K562 (cell line): ENCODE measurements around the gene ALG12. TPM values are rescaled to one million over a fixed set of nuclear protein-coding genes. Genes with fewer than 3 reads are reported as not detected.

Source experiments
- HDAC8 ChIP-seq: fragments of 450-650 bp; IDR thresholded peaks from 2 replicates; pipeline ENCODE4 v1.6.1; 2016; ENCODE audit warnings: mild to moderate bottlenecking, missing genetic modification characterization, moderate library complexity, missing compliant biosample characterization
- LEF1 ChIP-seq: fragments of 450-650 bp; IDR thresholded peaks from 2 replicates; pipeline ENCODE4 v1.6.1; 2016; ENCODE audit warnings: mild to moderate bottlenecking
- MBD2 ChIP-seq: sonication (generic); IDR thresholded peaks from 2 replicates; pipeline ENCODE4 v1.6.1; 2016; ENCODE audit warnings: low read depth, borderline replicate concordance
- MCM2 ChIP-seq: fragments of 450-650 bp; IDR thresholded peaks from 2 replicates; pipeline ENCODE4 v1.6.1; 2017; ENCODE audit warnings: low read depth, mild to moderate bottlenecking
- MED1 ChIP-seq: sonication (generic); formaldehyde crosslinking; IDR thresholded peaks from 2 replicates; pipeline ENCODE4 v1.8.1; 2023; ENCODE audit warnings: missing genetic modification reagents, borderline replicate concordance
- NCOA4 ChIP-seq: fragments of 450-650 bp; IDR thresholded peaks from 2 replicates; pipeline ENCODE4 v1.6.1; 2018; ENCODE audit warnings: mild to moderate bottlenecking; ENCODE audit not compliant: partially characterized antibody
- NCOA6 ChIP-seq: fragments of 450-650 bp; IDR thresholded peaks from 2 replicates; pipeline ENCODE4 v1.6.1; 2017; ENCODE audit warnings: mild to moderate bottlenecking
- NR1H2 ChIP-seq: sonication (generic); formaldehyde crosslinking; IDR thresholded peaks from 2 replicates; pipeline ENCODE4 v1.4.0; 2020; ENCODE audit warnings: mild to moderate bottlenecking, missing genetic modification reagents
- SETDB1 ChIP-seq: IDR thresholded peaks from one replicate; pipeline ENCODE4 v1.6.1; 2012; ENCODE audit warnings: low read length, control low read depth, inconsistent platforms
- TCF7 ChIP-seq: sonication (generic); IDR thresholded peaks from 2 replicates; pipeline ENCODE4 v1.6.1; 2016; ENCODE audit warnings: antibody characterized with exemption, borderline replicate concordance
- ZNF124 ChIP-seq: sonication (generic); formaldehyde crosslinking; IDR thresholded peaks from 2 replicates; pipeline ENCODE4 v1.8.1; 2022; ENCODE audit warnings: missing genetic modification reagents
- ZNF384 ChIP-seq: IDR thresholded peaks from 2 replicates; pipeline ENCODE4 v1.6.1; 2012; ENCODE audit warnings: low read depth, low read length, improper control_type of control experiment
- polyA plus RNA-seq, 8 experiments: library from polyadenylated mRNA; depleted of rRNA in 4 of 8; stranded (reverse) in 5 of 8; unstranded in 3 of 8; fragments of >200 nt; fragmentation: Nextera tagmentation in 2 of 8; fragmentation: Illumina TruSeq in 1 of 8; extraction: Ambion mirVana in 2 of 8; extraction: Trizol in 1 of 8; gene quantifications; 2 replicates each; pipeline versions ENCODE4 v1.2.1 to v1.2.3, GENCODE V29; 2011 to 2014; ENCODE audit warnings: inconsistent platforms in 1 of 8, missing spikeins in 1 of 8
- total RNA-seq, 7 experiments: library from RNA; depleted of rRNA in 6 of 7; stranded (reverse); fragments of >200 nt in 6 of 7; fragmentation: Illumina TruSeq in 2 of 7; extraction: Trizol in 2 of 7; gene quantifications; 2 replicates each; pipeline versions ENCODE4 v1.2.1 to v1.2.3, GENCODE V29; 2011 to 2021; ENCODE audit warnings: low replicate concordance in 1 of 7
- TF ChIP-seq, protein P1 (sequence below): fragments of 450-650 bp; IDR thresholded peaks from 2 replicates; pipeline ENCODE4 v1.6.1; 2016; ENCODE audit warnings: low read depth
- TF ChIP-seq, protein P2 (sequence below), 3 experiments: fragments of 200-800 bp in 1 of 3; sonication (Bioruptor generic) in 1 of 3; sonication (generic) in 1 of 3; formaldehyde crosslinking in 1 of 3; IDR thresholded peaks; 2 replicates each; pipeline versions ENCODE4 v1.6.1 to v1.8.0; 2016 to 2022; ENCODE audit warnings: mild to moderate bottlenecking in 2 of 3, missing compliant biosample characterization in 2 of 3, missing genetic modification characterization in 2 of 3, missing genetic modification reagents in 1 of 3
- TF ChIP-seq, protein P3 (sequence below): sonication (generic); formaldehyde crosslinking; IDR thresholded peaks from 2 replicates; pipeline ENCODE4 v1.8.0; 2022; ENCODE audit warnings: missing genetic modification reagents, mild to moderate bottlenecking, moderate library complexity, borderline replicate concordance
- TF ChIP-seq, protein P4 (sequence below): fragments of 250-450 bp; sonication (Bioruptor Pico); IDR thresholded peaks from 2 replicates; pipeline ENCODE4 v1.6.1; 2021; ENCODE audit warnings: mild to moderate bottlenecking

Gene ALG12
- total and polyA plus RNA-seq, 9 of the 15 experiments (the other 6 are each of a cell fraction or from before 2014, with no cell fraction given): 0.20 to 8.5 (median 3.4) TPM

DNA sequence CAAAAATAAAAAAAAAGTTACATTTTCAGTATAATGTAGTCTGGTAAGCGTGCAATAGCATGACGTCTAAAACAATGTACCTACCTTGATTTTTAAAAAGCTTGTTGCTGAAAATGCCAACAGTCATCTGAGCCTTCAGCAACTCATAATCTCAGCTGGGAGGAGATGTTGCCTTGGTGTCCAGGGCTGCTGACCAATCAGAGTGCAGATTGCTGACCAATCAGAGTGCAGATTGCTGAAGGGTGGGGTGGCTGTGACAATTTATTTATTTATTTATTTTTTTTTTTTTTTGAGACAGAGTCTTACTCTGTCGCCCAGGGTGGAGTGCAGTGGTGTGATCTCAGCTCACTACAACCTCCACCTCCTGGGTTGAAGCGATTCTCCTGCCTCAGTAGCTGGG, 46.8 kb downstream of the ALG12 start (continued):
- TF ChIP-seq, protein P1, sequence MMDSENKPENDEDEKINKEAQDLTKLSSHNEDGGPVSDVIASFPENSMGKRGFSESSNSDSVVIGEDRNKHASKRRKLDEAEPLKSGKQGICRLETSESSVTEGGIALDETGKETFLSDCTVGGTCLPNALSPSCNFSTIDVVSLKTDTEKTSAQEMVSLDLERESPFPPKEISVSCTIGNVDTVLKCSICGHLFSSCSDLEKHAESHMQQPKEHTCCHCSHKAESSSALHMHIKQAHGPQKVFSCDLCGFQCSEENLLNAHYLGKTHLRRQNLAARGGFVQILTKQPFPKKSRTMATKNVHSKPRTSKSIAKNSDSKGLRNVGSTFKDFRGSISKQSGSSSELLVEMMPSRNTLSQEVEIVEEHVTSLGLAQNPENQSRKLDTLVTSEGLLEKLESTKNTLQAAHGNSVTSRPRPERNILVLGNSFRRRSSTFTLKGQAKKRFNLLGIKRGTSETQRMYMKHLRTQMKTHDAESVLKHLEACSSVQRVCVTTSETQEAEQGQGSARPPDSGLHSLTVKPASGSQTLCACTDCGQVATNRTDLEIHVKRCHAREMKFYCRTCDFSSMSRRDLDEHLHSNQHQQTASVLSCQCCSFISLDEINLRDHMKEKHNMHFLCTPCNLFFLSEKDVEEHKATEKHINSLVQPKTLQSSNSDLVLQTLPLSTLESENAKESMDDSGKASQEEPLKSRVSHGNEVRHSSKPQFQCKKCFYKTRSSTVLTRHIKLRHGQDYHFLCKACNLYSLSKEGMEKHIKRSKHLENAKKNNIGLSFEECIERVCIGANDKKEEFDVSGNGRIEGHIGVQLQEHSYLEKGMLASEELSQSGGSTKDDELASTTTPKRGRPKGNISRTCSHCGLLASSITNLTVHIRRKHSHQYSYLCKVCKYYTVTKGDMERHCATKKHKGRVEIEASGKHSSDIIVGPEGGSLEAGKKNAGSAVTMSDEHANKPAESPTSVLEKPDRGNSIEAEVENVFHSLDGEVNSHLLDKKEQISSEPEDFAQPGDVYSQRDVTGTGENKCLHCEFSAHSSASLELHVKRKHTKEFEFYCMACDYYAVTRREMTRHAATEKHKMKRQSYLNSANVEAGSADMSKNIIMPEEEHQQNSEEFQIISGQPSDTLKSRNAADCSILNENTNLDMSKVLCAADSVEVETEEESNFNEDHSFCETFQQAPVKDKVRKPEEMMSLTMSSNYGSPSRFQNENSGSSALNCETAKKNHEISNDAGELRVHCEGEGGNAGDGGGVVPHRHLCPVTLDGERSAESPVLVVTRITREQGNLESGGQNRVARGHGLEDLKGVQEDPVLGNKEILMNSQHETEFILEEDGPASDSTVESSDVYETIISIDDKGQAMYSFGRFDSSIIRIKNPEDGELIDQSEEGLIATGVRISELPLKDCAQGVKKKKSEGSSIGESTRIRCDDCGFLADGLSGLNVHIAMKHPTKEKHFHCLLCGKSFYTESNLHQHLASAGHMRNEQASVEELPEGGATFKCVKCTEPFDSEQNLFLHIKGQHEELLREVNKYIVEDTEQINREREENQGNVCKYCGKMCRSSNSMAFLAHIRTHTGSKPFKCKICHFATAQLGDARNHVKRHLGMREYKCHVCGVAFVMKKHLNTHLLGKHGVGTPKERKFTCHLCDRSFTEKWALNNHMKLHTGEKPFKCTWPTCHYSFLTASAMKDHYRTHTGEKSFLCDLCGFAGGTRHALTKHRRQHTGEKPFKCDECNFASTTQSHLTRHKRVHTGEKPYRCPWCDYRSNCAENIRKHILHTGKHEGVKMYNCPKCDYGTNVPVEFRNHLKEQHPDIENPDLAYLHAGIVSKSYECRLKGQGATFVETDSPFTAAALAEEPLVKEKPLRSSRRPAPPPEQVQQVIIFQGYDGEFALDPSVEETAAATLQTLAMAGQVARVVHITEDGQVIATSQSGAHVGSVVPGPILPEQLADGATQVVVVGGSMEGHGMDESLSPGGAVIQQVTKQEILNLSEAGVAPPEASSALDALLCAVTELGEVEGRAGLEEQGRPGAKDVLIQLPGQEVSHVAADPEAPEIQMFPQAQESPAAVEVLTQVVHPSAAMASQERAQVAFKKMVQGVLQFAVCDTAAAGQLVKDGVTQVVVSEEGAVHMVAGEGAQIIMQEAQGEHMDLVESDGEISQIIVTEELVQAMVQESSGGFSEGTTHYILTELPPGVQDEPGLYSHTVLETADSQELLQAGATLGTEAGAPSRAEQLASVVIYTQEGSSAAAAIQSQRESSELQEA: no peak
- TF ChIP-seq ZNF384 (peak; percentile 83), SETDB1 (no peak), NCOA4 (no peak), MED1 (CRISPR knock-in tag) (no peak), NR1H2 (CRISPR knock-in tag) (no peak), LEF1 (no peak), MCM2 (no peak), TCF7 (no peak), ZNF124 (no peak), HDAC8 (tag) (no peak), NCOA6 (no peak), MBD2 (peak; percentile 47; the same call in 1 of the 2 replicates)
- TF ChIP-seq, protein P2, sequence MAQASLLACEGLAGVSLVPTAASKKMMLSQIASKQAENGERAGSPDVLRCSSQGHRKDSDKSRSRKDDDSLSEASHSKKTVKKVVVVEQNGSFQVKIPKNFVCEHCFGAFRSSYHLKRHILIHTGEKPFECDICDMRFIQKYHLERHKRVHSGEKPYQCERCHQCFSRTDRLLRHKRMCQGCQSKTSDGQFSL (CRISPR knock-in tag; IDR thresholded peaks at IDR 0.05): no peak
- TF ChIP-seq, protein P2 (tag; IDR thresholded peaks at IDR 0.05): no peak
- TF ChIP-seq, protein P3, sequence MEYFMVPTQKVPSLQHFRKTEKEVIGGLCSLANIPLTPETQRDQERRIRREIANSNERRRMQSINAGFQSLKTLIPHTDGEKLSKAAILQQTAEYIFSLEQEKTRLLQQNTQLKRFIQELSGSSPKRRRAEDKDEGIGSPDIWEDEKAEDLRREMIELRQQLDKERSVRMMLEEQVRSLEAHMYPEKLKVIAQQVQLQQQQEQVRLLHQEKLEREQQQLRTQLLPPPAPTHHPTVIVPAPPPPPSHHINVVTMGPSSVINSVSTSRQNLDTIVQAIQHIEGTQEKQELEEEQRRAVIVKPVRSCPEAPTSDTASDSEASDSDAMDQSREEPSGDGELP (CRISPR knock-in tag): 0 out of 2 replicates have a peak, but pooled peaks have one; percentile 19
- TF ChIP-seq, protein P4, sequence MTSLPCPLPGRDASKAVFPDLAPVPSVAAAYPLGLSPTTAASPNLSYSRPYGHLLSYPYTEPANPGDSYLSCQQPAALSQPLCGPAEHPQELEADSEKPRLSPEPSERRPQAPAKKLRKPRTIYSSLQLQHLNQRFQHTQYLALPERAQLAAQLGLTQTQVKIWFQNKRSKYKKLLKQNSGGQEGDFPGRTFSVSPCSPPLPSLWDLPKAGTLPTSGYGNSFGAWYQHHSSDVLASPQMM: no peak
